Smooth muscle cell (in vitro differentiated cells): ENCODE measurements around the gene SLC2A10. TPM values are rescaled to one million over a fixed set of nuclear protein-coding genes. Genes with fewer than 3 reads are reported as not detected.
"Not testable (repeated sequence)": the region's sequence is repeated elsewhere in the genome, so short reads cannot be mapped to it uniquely, and the experiment has no call there.

ENCODE experiments used
- DNase-seq: peaks from one replicate; lab custom pipeline; 2025; ENCODE audit not compliant: unreplicated experiment; lab: John Stamatoyannopoulos, UW
- H2AFZ ChIP-seq: fragments of 200-600 bp; sonication (generic); 2 replicates; pipeline ENCODE4 v1.6.0; 2016; ENCODE audit warnings: antibody characterized with exemption, low read depth, mild to moderate bottlenecking
- H3F3A ChIP-seq: fragments of 200-600 bp; sonication (generic); 2 replicates; pipeline ENCODE4 v1.6.0; 2017; ENCODE audit warnings: antibody characterized with exemption, low read depth
- H3K27ac ChIP-seq: fragments of 200-600 bp; sonication (generic); 2 replicates; pipeline ENCODE4 v1.5.1; 2016; ENCODE audit warnings: low read depth, mild to moderate bottlenecking
- H3K27me3 ChIP-seq: fragments of 200-600 bp; sonication (generic); 2 replicates; pipeline ENCODE4 v1.6.1; 2016; ENCODE audit warnings: low read depth, mild to moderate bottlenecking
- H3K36me3 ChIP-seq: fragments of 200-600 bp; sonication (generic); 2 replicates; pipeline ENCODE4 v1.5.1; 2016; ENCODE audit warnings: low read depth
- H3K4me1 ChIP-seq: fragments of 200-600 bp; sonication (generic); 2 replicates; pipeline ENCODE4 v1.5.1; 2016; ENCODE audit warnings: low read depth
- H3K4me2 ChIP-seq: fragments of 200-600 bp; sonication (generic); 2 replicates; pipeline ENCODE4 v1.6.0; 2016; ENCODE audit warnings: mild to moderate bottlenecking
- H3K4me3 ChIP-seq: fragments of 200-600 bp; sonication (generic); 2 replicates; pipeline ENCODE4 v1.5.1; 2016; ENCODE audit warnings: mild to moderate bottlenecking
- H3K79me2 ChIP-seq: fragments of 200-600 bp; sonication (generic); 2 replicates; pipeline ENCODE4 v1.6.0; 2016; ENCODE audit warnings: low read depth, mild to moderate bottlenecking
- H3K9ac ChIP-seq: fragments of 200-600 bp; sonication (generic); 2 replicates; pipeline ENCODE4 v1.6.0; 2016; ENCODE audit warnings: low read depth
- H3K9me3 ChIP-seq: fragments of 200-600 bp; sonication (generic); replicated peaks from 2 replicates; pipeline ENCODE4 v1.5.1; 2016; ENCODE audit warnings: low read depth
- H4K20me1 ChIP-seq: fragments of 200-600 bp; sonication (generic); 2 replicates; pipeline ENCODE4 v1.6.0; 2016; ENCODE audit warnings: low read depth
- CTCF ChIP-seq: fragments of 200-600 bp; sonication (generic); IDR thresholded peaks from 2 replicates; pipeline ENCODE4 v1.5.1; 2017; ENCODE audit warnings: borderline replicate concordance, mild to moderate bottlenecking, antibody characterized with exemption; ENCODE audit not compliant: insufficient read depth, poor library complexity, severe bottlenecking
- WGBS: methylation state at CpG from one replicate; pipeline ENCODE4 v1.1.7; 2016; ENCODE audit warnings: low lambda C conversion rate; 5-methylcytosine and 5-hydroxymethylcytosine counted together
- polyA plus RNA-seq: library from polyadenylated mRNA; unstranded; fragments of >200 nt; fragmentation: Nextera tagmentation; extraction: Ambion mirVana; gene quantifications from 2 replicates; pipeline ENCODE4 v1.2.1, GENCODE V29; 2016
- total RNA-seq: library from RNA; depleted of rRNA; stranded (reverse); fragments of >200 nt; gene quantifications from 2 replicates; pipeline ENCODE4 v1.2.3, GENCODE V29; 2014

Gene SLC2A10
- total and polyA plus RNA-seq, 2 experiments from 2014 or later, result 40.5 to 43.7 TPM

GRCh38 chr20:46672543-46673148, 36.8 kb upstream of the SLC2A10 start:
- Histone ChIP-seq H3K9ac (no peak overlapping the region), H3K4me1 (no peaks in the 10 kb centered on the region)
- WGBS, result 95% methylated on average over 5 of the region's 5 CpGs

GRCh38 chr20:46673394-46674252, 35.8 kb upstream of the SLC2A10 start:
- H3F3A ChIP-seq, result no peaks in the 10 kb centered on the region
- no peaks in the 10 kb centered on the region for H4K20me1 ChIP-seq
- H3K79me2 ChIP-seq, result no peaks in the 10 kb centered on the region
- no peak for DNase-seq
- no peak overlapping the region for H3K27ac ChIP-seq
- no peak for TF ChIP-seq CTCF
- H3K9me3 ChIP-seq, result no peaks in the 10 kb centered on the region
- 93% methylated on average over 11 of the region's 11 CpGs for WGBS
- H3K36me3 ChIP-seq, result no peaks in the 10 kb centered on the region
- no peak overlapping the region for H3K9ac ChIP-seq
- H3K27me3 ChIP-seq, result no peaks in the 10 kb centered on the region
- H2AFZ ChIP-seq, result no peak overlapping the region
- no peak overlapping the region for H3K4me2 ChIP-seq
- H3K4me1 ChIP-seq, result no peaks in the 10 kb centered on the region
- H3K4me3 ChIP-seq, result no peak overlapping the region

More at GRCh38 chr20:46672543-46673148, 36.8 kb upstream of the SLC2A10 start:
- no peak for TF ChIP-seq CTCF
- Histone ChIP-seq H2AFZ (no peak overlapping the region), H3K4me2 (no peak overlapping the region), H4K20me1 (no peaks in the 10 kb centered on the region), H3K27me3 (no peaks in the 10 kb centered on the region), H3K4me3 (no peak overlapping the region), H3K27ac (no peak overlapping the region), H3F3A (no peaks in the 10 kb centered on the region), H3K9me3 (no peaks in the 10 kb centered on the region), H3K36me3 (no peaks in the 10 kb centered on the region), H3K79me2 (no peaks in the 10 kb centered on the region)
- no peak for DNase-seq

GRCh38 chr20:46674253-46675083, 35.0 kb upstream of the SLC2A10 start:
- no peaks in the 10 kb centered on the region for H3K4me1 ChIP-seq
- H3K27ac ChIP-seq, result no peak overlapping the region
- H3K9me3 ChIP-seq, result no peaks in the 10 kb centered on the region
- DNase-seq, result no peak
- H2AFZ ChIP-seq, result no peak overlapping the region
- no peaks in the 10 kb centered on the region for H3K79me2 ChIP-seq
- no peak overlapping the region for H3K4me3 ChIP-seq
- no peaks in the 10 kb centered on the region for H3K27me3 ChIP-seq
- 81% methylated on average over 14 of the region's 14 CpGs for WGBS
- no peak overlapping the region for H3K4me2 ChIP-seq
- no peaks in the 10 kb centered on the region for H3K36me3 ChIP-seq
- H4K20me1 ChIP-seq, result peaks cover 3% of the 10 kb centered on the region
- no peak overlapping the region for H3K9ac ChIP-seq
- no peak for TF ChIP-seq CTCF
- no peaks in the 10 kb centered on the region for H3F3A ChIP-seq

GRCh38 chr20:46676649-46677316, 32.7 kb upstream of the SLC2A10 start:
- not testable (repeated sequence) for H3K9me3 ChIP-seq, H3K79me2 ChIP-seq, H3K27ac ChIP-seq, H3K4me2 ChIP-seq, H3K9ac ChIP-seq, H3K4me3 ChIP-seq, H2AFZ ChIP-seq, H3K36me3 ChIP-seq, H3F3A ChIP-seq, DNase-seq, H3K27me3 ChIP-seq, H3K4me1 ChIP-seq
- H4K20me1 ChIP-seq, result peaks cover 16% of the 10 kb centered on the region
- 96% methylated on average over 13 of the region's 14 CpGs for WGBS
